MV-4-11 (cell line): Measurements from ENCODE around the gene GRK5.
"Not testable (repeated sequence)": the region's sequence is repeated elsewhere in the genome, so short reads cannot be mapped to it uniquely, and the experiment has no call there.

Experiments
- DNase-seq: peaks from one replicate; lab custom pipeline; 2025; lab: John Stamatoyannopoulos, UW

GRK5 gene

DNA sequence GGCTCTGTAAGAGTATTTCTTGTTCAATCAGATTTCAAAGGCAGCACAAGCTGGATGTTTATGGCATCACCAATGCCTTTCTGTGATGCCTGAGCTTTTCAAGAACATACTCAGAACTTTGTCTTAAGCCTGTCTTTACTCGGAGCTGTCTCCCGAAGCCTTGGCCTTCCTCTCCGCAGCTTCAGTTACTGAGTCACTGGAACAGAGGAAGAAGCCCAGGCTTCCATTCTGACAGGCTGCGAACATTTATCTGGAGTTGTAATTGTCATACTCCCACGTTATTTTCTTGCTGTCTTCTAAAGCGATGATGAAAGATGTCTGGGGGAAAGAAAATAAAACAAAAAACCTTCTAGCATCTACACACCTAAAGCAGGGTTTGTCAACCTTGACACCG, 43.9 kb downstream of the GRK5 start:
- DNase-seq = no peak

DNA sequence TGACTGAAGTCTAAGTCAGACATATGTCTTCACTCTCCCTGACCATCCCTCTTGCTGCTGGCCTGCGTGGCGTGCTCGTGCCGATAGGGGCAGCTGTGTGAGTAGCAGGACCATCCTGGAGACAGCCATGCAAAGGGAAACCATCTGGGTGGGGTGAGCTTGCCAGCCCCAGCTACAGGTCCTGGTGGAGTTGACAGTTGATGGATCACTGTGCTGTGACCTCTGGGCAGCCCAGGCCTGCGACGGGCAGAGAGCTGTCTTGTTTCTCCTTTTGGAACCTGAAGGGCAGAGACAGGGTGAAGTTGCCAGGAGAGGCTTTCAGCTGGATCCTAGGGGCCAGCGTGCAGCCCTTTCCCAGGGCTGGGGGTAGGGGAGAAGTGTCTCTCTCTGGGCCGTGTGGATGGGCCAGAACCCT, 44.7 kb downstream of the GRK5 start:
- DNase-seq = no peak

DNA sequence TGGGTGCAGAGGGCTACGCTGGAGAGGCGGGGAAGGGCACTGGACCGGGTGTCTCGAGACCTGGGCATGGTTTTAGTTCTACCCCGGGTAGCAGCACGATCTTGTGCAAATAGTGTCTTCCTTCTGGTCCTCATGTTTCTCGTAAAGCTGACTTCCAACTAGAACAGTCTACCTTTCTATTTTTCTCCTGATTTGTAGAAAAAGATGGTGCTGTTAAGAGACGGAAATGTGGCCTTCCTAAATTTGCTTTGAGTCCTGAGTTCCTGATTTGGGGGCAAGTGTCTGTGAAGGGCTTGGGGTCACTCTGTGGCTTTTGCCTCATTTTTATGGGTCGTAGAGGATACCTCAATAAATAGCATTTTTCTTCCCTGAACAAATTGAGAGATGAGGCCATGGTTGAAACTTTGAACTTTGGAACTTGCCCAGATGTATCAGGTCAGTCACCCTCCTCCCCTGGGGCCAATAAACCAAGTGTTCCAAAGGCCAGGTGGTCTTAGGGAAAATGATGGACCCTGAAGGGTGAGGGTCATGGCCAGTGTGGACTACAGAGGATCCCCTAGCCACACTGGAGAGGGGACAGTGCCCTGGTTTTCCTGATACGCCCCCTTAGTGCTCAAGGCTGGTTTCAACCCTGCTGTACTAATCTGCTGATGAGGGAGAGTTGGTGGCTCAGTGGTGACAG, 45.2 kb downstream of the GRK5 start:
- DNase-seq = no peak

DNA sequence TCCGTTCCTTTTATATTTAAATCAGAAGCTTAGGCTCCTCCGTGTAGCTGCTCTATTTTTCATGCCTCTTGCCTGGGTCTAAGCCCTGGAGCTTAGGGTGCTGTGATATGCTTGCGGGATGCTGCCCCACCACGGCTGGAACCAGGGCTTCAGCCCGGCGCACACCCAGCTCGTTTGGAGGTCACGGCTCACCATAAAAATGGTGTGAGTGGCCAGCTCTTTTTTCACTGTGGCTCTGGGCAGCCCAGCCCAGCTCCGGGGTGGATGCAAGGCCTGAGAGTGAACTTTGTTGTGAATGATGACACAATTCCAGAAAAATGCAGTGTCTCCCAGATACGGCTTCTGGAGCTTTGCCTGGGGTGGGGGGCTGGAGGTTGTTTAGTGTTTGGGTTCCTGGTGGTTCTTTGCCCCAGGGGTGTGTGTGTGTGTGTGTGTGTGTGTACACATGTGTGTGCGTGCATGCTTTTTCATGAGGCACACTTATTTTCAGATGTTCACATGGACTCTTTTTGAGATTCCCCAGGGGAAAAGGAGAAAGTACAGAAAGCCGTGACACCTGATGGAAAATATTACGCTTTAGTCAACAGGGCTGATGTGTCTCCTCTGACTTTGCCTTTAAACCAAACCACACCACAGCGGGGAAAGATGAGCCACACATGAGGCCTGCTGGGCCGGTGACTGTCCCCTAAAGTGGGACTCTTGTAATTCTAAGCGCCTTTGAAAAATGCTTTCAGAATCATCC, 46.2 kb downstream of the GRK5 start:
- no peak for DNase-seq

DNA sequence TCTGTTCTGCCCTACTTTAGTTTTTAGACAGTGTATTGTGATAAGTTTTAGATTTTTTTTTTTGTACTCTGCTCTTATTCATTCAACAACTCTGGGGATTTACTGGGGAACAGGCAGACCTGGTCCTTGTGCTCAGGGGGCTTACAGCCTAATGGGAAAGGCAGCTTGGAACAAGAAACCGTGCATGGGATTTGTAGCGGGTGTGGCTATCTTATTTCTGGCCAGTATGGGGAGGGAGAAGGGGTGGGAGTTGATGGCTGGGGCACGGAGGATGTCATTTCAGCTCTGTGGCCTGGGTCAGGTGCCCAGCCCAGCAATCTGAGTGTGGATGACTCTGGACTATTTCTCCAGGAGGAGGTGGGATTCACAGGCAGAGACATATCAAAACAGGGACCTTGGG, 47.0 kb downstream of the GRK5 start:
- no peak for DNase-seq

DNA sequence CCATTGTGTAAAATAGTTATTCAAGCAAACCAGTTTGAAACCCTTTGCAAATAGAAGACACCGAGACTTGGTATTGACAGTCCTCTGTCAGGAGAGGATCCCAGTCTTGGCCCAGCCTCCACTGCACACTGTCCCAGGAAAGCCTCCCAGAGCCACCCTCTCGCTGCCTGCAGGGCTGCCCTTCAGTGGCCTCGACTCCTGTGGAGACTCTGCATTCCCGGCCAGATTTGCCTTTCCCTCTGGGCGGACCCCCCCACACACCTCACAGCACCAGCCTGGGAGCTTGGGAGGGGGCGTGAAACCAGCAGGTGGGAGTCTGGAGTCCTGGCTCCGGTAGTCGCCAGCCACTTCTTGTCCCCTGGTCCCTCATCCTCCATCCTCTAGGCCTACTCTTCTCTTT, 48.7 kb downstream of the GRK5 start:
- DNase-seq = no peak

DNA sequence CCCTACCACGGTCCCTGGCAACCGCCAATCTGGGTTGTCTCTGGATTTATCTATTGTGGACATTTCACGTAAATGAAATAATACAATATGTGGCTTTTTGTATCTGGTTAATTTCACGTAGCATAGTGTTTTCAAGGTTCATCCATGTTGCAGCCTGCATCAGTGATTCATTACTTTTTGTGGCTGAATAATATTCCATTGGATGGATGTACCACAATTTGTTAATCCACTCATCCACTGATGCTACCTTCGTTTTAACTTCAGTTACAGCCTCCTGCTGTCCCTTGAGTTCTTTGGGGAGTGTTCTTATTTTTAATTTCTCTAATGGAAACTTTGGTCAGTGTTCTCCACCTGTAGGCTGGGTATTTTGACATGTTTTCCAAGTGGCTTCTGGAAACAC, 49.5 kb downstream of the GRK5 start:
- no peak for DNase-seq

DNA sequence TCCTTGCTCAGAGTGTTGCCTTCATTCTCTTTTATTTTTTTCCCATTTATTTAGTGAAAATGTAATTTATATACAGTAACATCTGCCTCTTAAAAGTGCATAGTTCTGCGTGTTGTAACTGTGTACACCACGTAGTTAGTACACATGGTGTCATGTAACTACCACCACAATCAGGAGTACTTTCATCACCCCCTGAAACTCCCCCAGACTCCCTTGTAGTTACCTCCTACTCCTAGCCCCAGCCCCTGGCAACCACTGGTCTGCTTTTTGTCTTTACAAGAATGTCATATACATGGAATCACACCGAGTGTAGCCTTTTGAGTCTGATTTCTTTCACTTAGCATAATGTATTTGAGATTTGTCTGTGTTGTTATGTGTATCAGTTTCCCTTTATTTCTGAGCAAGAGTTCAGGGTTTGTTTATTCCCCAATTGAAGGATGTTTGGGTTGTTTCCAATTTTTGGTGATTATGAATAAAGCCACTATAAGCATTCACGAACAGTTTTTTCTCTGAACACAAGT, 50.6 kb downstream of the GRK5 start:
- no peak for DNase-seq

DNA sequence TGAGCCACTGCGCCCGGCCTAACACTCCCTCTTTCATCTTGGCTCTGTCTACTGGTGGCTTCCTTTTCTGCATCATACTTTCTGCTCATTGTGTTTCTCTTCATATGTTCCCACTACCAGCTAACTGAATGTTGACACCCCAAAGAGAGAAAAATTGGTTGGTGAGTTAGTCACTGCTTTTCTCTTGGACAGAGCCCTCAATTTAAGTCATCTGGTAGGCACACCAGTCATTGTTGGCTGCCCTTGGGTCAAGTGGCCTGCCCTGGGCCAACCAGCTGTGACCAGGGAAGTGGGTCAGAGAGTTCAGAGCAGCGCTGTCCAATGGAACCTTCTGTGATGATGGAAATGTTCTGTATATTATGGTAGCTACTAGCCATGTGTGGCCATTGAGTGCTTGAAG, 52.0 kb downstream of the GRK5 start:
- no peak for DNase-seq

DNA sequence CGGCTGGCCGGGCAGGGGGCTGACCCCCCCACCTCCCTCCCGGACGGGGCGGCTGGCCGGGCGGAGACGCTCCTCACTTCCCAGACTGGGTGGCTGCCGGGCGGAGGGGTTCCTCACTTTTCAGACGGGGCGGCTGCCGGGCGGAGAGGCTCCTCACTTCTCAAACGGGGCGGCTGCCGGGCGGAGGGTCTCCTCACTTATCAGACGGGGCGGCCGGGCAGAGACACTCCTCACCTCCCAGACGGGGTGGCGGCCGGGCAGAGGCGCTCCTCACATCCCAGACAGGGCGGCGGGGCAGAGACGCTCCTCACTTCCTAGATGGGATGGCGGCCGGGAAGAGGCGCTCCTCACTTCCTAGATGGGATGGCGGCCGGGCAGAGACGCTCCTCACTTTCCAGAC, 53.6 kb downstream of the GRK5 start:
- not testable (repeated sequence) for DNase-seq

DNA sequence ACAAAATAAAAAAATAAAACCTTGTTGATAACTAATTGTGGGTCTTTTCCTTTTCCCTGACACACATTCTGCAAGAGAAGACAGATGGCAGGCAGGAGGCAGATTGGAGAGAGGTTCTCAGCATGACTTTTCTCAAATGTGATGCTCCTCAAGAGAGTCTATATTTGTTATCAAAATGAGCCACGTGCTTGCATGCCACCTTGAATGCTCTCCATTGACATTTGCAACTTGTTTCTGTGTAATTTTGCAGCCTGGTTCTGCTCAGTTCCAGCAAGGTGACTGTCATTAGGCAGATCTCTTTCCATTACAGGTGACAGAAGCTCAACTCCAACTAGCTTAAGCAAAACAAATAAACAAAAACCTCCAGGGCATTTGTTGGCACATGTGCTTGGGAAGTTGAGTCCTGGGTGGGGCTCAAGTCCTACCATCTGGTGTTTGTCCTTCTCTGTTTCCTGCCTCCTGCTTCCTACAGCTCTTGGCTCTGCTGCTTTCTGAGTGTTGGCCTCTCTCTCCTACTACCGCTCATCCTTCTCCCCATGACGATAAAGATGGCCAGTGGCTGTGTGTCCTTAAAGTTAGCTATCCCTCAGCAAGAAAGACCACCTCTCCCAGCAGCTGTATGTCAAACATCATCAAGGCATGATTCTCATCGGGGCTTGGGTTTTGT, 56.7 kb downstream of the GRK5 start:
- DNase-seq = no peak

DNA sequence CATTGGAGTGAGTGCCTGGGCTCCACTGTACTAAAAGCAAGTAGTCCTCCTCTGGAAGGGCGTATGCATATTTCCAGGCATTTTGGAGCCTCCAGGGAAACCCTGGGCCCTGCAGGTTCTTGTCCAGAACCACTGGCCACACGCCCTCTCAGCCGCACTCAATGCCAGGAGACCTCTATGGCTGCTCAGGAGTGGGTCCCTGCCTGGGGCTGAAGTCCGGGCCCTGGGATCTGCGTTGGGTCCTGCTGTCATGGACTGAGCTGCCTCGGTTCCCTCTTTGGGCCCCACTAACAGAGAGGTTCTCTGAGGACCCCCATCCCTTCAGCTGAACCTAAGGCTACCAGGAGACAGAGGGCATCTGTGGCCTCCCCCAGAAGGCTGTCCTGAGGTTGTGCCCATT, 58.3 kb downstream of the GRK5 start:
- DNase-seq = no peak

DNA sequence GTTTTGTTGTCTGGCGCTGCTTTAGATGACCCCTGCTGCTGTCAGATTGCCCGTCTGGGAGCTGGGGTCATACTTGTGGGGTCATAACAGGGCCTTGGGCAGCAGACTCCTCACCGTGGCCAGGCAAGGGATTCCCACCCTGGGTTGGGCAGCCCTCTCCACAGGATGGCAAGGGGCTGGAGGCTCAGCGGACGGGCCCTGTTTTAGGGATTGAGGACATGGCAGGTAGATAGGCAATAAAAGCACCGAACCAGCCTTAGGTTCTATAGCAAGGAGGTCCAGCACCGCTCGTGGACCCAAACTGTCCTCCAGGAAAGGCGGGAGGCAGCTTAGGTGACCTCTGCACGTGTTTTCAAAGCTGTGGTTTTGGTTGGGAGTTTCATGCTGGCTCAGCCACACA, 60.0 kb downstream of the GRK5 start:
- no peak for DNase-seq

DNA sequence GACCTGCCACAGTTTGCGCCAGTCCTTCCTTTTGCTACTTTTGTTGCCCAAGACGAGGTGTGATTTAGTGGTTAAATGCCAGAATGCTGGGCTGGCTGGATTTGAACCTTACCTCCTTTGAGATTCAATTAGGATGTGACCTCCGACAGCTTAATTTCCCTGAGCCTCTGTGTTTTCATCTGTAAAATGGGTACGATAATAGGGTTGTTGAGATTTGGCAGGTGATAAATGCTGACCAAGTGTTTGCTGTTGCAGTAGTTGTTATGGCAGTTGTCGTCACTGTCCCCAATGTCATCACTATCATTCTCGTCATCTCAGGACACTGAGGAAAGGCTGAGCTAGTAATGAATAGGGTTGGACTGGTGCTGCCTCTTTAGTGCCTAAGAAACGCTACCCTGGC, 61.1 kb downstream of the GRK5 start:
- DNase-seq = no peak

DNA sequence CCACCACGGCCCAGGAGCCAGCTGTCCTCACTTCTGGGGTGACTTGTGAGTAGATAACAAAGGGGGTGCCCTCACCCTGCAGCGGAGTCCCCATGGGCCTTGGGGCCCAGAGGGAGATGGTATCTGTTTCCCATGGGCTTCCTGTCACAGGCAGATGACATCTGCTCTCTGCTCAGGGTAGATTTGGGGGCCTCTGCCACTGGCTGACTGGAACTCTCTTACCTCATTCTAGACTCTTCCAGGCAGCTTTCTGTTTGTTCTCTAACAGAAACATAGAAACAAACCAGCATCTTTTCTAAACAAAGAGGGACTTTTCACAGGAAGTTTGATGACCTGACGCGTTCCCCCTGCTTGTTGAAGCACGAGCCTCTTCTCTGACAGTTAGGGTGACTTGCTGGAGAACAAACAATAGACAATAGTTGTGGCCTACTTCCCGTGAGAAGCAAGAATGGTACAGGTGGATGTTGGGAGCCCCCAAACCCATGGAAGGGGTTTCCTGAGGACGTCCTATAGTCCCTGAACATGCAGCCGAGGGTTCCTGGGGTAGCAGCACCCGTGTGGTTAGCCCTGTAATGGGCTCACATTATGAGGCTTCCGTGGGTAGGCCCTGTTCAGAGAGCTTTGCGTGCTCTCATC, 61.6 kb downstream of the GRK5 start:
- no peak for DNase-seq

DNA sequence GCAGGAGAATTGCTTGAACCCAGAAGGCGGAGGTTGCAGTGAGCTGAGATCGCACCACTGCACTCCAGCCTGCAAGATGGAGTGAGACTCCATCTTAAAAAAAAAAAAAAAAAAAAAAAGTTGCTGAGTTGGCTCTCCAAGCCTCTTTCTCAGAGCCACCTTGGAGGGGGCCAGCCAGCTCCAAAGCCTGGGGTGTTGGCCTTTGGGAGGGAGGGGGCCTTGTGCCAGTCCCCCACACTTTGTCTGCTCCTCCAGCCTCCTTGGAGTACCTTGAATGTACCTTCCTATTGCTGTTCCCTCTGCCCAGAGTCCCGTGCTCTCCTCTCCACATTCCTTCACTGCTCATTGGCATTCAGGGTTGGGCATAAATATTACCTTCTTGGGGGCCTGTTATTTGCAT, 62.4 kb downstream of the GRK5 start:
- no peak for DNase-seq

DNA sequence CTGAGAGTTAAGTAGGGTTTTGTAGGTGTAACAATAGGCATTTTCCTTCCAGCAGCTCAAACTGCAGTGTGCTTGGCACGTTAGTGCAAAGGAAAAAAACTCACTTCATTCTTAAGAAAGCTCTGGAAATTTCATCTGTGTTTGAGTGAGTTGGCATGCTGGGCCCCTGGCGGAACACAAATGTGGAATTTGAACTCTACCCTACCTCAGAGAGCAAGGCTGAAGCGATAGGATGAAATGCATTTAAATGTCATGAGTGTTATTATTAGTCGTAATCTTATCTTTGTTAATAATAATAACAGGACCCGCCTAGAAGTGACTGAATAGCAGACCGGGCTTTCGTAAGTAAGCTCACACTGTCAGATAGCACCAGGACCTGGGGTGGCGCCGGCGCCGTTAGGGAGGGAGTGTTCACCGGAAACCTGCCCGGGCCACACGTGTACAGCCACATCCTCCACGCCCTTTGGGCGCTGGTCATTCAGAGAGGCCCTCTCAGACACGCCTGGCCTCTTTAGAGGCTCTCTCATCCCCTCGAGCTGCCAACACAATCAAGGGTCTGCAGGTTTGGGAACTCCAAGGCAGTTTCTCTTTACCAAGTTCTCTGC, 63.5 kb downstream of the GRK5 start:
- DNase-seq = no peak

DNA sequence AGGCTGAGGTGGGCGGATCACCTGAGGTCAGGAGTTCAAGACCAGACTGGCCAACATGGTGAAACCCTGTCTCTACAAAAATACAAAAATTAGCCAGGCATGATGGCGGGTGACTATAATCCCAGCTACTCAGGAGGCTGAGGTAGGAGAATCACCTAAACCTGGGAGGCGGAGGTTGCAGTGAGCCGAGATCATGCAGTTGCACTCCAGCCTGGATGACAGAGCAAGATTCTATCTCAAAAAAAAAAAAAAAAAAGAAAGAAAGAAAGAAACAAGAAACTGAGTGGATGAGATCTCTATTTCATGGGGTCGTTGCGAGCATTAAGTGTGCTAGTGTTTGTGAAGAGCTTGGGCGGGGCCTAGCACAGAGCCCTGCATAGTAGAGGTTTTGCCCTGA, 65.0 kb downstream of the GRK5 start:
- not testable (repeated sequence) for DNase-seq

DNA sequence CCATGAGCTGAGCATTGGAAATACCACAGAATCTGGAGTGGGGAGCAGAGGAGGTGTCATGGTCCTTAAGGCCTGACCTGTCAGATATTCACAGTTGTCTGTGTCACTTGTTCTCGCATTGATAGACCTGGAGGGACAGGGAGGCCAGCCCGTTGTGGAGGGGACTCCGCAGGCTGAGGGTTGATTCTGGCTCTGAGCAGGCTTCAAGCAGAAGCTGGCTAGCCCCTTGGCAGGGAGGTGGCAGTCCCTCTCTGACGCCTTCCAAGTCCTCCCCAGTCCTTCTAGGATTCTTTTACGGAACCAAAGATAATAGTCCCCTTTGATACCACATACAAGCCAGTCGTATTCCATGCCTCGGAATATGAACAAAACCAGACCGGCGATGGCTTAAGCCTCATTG, 65.4 kb downstream of the GRK5 start:
- no peak for DNase-seq

DNA sequence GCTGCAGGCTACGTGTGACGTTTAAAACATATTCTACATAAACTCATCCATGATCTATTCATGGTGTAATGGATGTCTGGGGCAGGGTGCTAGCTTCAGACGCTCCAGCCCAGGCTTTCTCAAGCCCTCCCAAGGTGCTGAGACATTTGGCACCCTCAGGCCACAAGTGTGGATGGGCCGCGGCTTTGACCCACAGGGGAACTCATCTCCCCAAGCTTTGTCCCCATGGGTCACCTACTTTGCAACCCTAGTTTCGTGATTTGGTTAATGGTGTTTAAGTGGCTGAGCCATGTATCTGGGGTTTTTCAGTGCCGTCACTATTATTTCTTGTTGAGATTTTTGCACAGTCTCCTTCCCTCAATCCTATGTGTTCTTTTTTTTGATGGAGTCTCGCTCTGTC, 66.0 kb downstream of the GRK5 start:
- DNase-seq = no peak

DNA sequence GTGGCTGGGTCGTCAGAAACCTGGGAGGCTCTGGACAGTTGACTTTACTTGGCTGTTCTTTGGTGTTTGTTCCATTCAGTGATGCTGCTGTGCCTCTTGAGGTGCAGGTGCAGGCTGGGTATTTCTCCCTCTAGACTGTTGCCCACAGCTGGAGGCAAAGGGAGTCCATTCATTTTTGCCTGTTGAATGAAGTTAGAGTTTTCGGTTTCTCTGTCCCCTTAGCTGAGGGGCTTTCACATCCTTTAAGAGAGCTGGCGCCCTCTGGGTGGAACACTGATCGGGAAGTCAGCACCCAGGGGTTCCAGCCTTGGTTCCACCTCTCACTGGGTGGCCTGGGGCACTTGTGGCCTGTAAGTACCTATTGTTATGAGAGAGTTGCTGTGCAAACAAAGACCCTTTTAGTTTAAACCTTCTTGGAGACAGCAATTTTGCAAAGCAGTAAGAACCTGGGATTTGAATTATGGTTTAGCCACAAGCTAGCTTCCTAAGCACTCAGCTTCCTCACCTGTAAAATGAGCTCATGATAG, 67.2 kb downstream of the GRK5 start:
- DNase-seq = no peak

DNA sequence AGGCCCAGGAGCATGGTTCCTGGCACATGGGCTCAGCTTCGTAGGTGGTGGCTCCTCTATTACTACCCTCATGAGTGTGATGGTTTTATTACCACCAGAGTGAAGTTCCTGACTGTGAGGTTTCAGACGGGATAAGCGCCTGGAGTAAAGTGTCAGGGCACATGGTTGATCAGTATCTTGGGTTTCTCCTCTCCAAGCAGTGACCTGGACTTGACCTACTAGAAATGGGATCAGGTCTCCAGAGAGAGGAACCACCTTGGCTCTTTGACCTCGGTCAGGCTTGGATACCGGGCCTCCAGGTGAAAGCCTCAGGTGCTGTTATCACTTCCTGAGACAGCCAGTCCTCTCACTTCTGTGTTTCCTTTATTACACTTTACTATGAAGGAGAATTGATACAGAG, 67.7 kb downstream of the GRK5 start:
- no peak for DNase-seq
